HG02642 (cell line): ENCODE results near the gene NANOS2.
"Not testable (repeated sequence)": the region's sequence is repeated elsewhere in the genome, so short reads cannot be mapped to it uniquely, and the experiment has no call there.

Source experiments
- ATAC-seq: cut with Tn5 transposase; IDR thresholded peaks from one replicate; pipeline ENCODE4 v1.9.1; 2021; ENCODE audit warnings: mild to moderate bottlenecking; ENCODE audit not compliant: unreplicated experiment, poor library complexity

NANOS2 gene

GRCh38 chr19:45899253-45899652, 15.3 kb downstream of the NANOS2 start:
- ATAC-seq, result no peak

DNA sequence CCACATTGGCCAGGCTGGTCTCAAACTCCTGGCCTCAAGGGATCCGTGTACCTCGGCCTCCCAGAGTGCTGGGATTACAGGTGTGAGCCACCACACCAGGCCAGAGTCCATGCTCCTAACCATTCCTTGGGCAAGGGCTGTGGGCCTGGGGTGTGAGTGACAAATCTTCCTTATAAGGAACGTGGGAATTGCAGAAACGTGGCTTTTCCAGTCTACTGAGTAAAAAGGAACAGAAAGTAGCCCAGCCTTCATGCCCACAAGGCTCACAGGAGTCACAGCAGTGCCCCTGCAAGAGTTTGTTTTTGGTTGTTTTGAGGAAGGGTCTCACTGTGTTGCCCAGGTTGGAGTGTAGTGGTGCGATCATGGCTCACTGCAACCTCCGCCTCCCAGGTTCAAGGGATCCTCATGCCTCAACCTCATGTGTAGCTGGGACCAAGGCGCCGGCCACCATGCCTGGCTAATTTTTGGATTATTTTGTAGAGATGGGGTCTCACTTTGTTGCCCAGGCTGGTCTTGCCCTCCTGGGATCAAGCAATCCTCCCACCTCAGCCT, 17.2 kb downstream of the NANOS2 start:
- ATAC-seq, result no peak

GRCh38 chr19:45895983-45896599, 18.5 kb downstream of the NANOS2 start:
- ATAC-seq, result not testable (repeated sequence)

DNA sequence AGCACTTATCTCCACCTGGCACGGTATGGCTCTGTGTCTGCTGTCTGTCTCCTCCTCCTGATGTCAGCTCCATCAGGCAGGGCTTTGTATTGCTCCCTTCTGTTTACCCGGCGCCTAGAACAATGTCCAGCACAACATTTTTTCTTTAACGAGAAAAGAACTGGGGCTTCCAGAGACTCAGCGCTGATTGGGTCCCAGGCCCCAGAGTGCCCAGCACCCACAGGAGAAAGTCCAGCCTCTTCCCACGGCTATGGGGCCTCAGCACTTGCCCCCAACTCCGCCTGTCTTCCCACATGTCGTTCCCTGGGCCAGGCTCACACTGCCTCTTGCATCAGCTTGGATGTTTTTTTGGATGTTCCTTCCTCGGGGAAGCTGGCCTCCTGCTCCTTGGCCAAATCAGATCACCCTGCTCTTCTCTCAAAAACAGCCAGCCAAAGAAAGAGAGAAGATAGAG, 19.0 kb downstream of the NANOS2 start:
- ATAC-seq, result no peak

- ATAC-seq, result no peak
These were observed 23.7 kb downstream of the NANOS2 start for GRCh38 chr19:45890877-45891276.

- no peak for ATAC-seq
These were observed 25.2 kb downstream of the NANOS2 start for GRCh38 chr19:45889210-45889885.

DNA sequence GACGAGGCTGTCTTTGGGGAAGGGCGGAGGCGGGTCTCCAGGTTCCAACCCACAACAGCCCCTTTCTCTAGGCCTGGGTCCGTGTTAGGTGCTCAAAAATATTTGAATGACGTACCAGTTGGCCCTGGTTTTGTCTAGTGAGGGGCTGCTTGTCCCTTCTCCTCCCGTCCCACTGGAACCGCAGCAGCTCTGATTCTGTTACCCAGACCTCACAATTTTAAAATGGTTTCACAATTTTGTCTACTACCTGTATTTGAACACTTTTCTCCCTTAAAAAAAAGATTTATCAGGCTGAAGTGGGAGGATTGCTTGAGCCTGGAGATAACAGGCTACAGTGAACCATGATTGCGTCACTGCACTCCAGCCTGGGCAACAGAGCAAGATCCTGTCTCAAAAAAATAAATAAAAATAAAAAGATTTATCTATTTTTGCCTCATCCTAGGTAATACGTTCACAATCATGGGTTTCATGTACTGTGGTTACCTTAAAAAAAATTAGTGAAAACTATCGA, 27.3 kb downstream of the NANOS2 start:
- ATAC-seq, result no peak

GRCh38 chr19:45886427-45887199, 28.0 kb downstream of the NANOS2 start:
- peak; percentile 55 for ATAC-seq

DNA sequence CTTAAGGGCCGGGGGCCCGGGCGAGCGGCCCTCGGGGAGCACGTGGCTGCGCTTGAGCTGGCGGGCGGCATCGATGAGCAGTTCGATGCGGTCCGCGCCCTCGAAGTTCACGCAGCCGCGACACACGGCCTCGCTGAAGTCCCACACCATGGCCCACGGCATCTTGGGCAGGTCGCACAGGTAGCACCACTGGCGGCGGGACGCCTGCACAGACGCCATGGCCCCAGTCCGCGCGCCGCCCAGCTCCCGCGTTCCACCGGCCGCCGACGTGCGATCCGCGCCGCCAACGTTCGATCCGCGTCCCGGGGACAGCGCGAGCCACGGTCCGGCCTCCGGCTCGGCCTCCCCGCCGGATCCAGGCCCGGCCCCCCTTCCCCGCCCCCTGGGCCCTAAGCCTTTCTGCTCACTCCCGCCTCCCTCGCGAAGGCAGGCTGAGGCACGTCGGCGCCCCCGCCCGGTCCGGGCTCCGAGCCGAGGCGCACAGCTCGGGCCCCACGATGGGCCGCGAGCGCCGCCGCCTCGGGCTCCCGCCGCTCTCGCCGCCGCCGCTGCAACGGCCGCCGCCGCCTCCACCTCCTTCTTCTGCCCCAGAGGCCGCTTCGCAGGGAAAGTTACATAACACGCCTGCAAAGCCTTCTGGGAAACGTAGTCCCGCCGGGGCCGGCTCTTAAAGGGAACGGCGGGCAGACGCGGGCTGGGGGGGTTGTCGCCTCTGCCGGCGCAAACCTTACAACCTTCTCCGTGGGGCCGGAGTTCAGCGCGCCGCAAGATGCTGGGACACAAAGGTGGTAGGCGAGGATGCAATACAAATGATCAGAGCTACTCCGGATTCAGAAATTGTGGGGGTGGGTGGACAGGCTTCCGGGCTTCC, 28.8 kb downstream of the NANOS2 start, which contains the start of gene IRF2BP1:
Gene IRF2BP1, minus strand, starts transcription at position 586 of the 871 bp plus-strand sequence. Its CDS starts 367 bp downstream, at position 219.
- ATAC-seq, result peak; percentile 57

GRCh38 chr19:45884682-45885555, 29.7 kb downstream of the NANOS2 start:
- peak; percentile 2 for ATAC-seq

DNA sequence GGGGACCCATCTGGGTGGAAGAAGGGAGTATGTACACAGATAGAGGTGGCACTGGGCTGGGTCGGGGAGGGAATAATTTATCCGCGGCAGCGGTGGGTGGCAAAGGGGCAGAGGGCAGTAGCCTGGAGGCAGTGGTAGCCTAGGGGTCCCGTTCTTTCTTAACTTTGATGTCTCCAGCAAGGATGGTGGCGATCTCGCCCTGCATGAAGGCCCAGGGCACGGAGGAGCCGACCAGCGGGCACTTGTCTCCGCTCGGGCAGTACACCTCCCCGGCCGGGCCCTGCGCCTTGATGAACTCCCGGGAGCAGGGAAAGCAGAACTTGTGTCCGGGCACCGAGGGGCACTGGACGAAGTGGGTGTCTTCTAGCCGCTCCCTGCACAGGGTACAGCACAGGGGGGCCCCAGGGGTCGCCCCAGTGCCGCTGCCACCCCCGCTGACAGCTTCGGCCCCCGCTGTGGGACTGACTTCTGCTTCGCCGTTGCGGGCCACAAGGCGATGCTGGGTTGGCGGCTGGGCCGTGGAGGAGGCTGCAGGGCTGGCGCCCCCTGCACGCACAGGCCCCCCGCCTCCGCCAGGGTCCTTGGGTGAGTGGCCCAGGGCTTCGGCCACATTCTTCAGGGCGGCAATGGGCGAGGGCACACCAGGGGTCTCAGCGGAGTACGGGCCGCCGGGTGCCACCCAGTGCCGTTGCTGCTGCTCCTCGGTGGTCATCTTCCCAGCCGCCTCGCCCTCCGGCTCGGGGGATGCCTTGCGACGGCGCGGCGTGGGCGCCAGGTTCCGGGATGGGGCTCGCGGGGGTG, 30.5 kb downstream of the NANOS2 start:
- ATAC-seq, result no peak

DNA sequence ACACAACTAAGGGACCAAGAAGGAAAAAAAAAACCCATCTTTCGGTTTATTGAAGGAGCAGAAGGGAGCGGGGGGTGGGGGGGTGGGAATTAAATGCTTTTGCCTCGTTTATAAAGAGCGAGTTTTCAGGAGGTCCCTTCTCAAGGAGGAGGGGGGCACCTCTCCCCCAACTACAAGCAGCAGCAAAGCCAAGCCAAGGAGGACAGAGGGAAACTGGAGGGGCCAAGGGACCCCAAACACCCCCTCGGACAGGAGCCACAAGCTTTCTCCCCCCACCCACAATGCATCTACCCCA, 31.0 kb downstream of the NANOS2 start:
- ATAC-seq, result no peak

- ATAC-seq, result no peak
These were observed 31.7 kb downstream of the NANOS2 start for GRCh38 chr19:45882652-45883585.

GRCh38 chr19:45881909-45882528, 32.6 kb downstream of the NANOS2 start:
- ATAC-seq, result no peak

DNA sequence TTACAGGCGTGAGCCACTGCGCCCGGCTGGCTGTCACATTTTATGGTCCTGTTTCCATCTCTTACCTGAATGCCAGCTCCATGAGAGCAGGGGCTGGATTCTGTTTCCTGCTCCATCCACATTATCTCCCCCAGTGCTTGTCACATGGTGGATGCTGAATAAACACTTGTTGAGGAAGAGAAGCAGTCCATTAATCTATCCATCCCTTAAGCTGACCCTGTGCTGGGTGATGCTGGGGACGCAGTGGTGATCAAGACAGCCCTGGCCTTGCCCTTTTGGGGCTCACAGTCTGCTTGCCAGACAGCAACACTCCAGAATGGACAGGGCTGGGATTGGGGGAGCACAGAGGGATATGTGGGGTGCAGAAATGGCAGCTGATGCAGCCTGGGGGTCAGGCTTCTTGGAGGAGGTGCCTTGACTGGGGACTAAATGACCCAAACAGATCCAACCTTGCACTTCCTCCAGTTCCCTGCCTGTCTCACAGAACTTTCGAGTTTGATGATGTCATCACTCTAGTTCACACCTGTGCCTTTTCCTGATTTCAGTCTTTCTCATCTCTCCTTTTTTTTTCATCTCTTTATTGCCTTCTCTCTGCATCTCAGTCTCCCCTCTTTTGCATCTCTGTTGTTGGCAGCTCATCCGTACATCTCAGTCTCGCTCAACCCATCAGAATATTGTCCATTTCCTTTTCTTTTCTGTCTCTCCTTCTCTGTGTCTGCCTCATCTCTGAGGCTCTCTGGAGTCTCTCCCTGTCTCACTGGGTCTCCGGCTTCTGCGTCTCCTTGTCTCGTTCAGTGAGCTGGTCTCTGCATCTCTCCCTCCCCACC, 33.3 kb downstream of the NANOS2 start:
- ATAC-seq, result no peak

- ATAC-seq, result no peak
These were observed 34.6 kb downstream of the NANOS2 start for GRCh38 chr19:45879971-45880370.
